GM10266 (cell line): ENCODE data around the gene APOE.
"Not testable (repeated sequence)": the region's sequence is repeated elsewhere in the genome, so short reads cannot be mapped to it uniquely, and the experiment has no call there.

ENCODE experiments used
- DNase-seq: peaks from one replicate; pipeline ENCODE4 v3.0.0; 2012; ENCODE audit errors: extremely low spot score
- CTCF ChIP-seq: IDR thresholded peaks from 2 replicates; pipeline ENCODE4 v1.5.1; 2012; ENCODE audit warnings: mild to moderate bottlenecking, low read depth; ENCODE audit not compliant: control insufficient read depth, insufficient read depth; ENCODE audit errors: missing control alignments

The APOE gene

GRCh38 chr19:44876930-44877535 is 28.6 kb upstream of the APOE start:
- DNase-seq = no peak
- no peak for TF ChIP-seq CTCF

- no peak for DNase-seq
- TF ChIP-seq CTCF = no peak
Observed at GRCh38 chr19:44878120-44878865, 27.3 kb upstream of the APOE start.

GRCh38 chr19:44879309-44880065 is 26.1 kb upstream of the APOE start:
- no peak for DNase-seq
- TF ChIP-seq CTCF = no peak

GRCh38 chr19:44882063-44882462 is 23.5 kb upstream of the APOE start:
- no peak for TF ChIP-seq CTCF
- DNase-seq = no peak

GRCh38 chr19:44882619-44883397 is 22.8 kb upstream of the APOE start:
- not testable (repeated sequence) for DNase-seq

- TF ChIP-seq CTCF = no peak
- no peak for DNase-seq
Observed at GRCh38 chr19:44883922-44884321, 21.7 kb upstream of the APOE start.

- no peak for TF ChIP-seq CTCF
- DNase-seq = no peak
Observed at GRCh38 chr19:44884566-44884965, 21.0 kb upstream of the APOE start.
